Naive thymus-derived CD4-positive, alpha-beta T cell (primary cell): ENCODE data around the gene AAMP. TPM values are rescaled to one million over a fixed set of nuclear protein-coding genes. Genes with fewer than 3 reads are reported as not detected.
A peak's percentile ranks its signal among the peaks of the same experiment; 100 is the strongest.

Source experiments
- ATAC-seq: fragments of 150-1000 bp; cut with Tn5 transposase; 2 replicates; pipeline ENCODE4 v1.10.0; 2021; ENCODE audit warnings: mild to moderate bottlenecking, moderate library complexity
- CTCF ChIA-PET: fragments of 350-600 bp; sonication (Branson Sonifier 250); formaldehyde crosslinking; loops from one replicate; lab custom pipeline; 2021; ENCODE audit warnings: antibody characterized with exemption; lab: Charles Lee
- POLR2A ChIA-PET: fragments of 350-600 bp; sonication (Branson Sonifier 250); formaldehyde crosslinking; loops from one replicate; lab custom pipeline; 2021; ENCODE audit warnings: antibody characterized with exemption, inconsistent platforms; lab: Charles Lee
- DNase-seq, 9 donors: peaks; one replicate each; pipeline versions ENCODE4 v3.0.0 to v3.0.0-alpha.2; 2020 to 2022; ENCODE audit warnings: mixed read lengths in 1 of 9
- H3K27ac ChIP-seq: one replicate; pipeline ENCODE4 v1.7.0; 2013; ENCODE audit warnings: mild to moderate bottlenecking, low read depth, low read length, moderate library complexity
- H3K27me3 ChIP-seq, 2 donors: one replicate each; pipeline ENCODE4 v1.7.0; 2013; ENCODE audit warnings: low read length in 2 of 2, mild to moderate bottlenecking in 2 of 2, moderate library complexity in 2 of 2; ENCODE audit not compliant: control insufficient read depth in 2 of 2, insufficient read depth in 2 of 2
- H3K36me3 ChIP-seq, 3 experiments: 1 replicate in 2 of 3; 2 replicates in 1 of 3; pipeline ENCODE4 v1.7.0; 2013; ENCODE audit warnings: low read length in 3 of 3, mild to moderate bottlenecking in 3 of 3, moderate library complexity in 1 of 3; ENCODE audit not compliant: insufficient read depth in 3 of 3, control insufficient read depth in 2 of 3
- H3K4me1 ChIP-seq, 2 donors: one replicate each; pipeline ENCODE4 v1.7.0; 2013; ENCODE audit warnings: low read length in 2 of 2, mild to moderate bottlenecking in 2 of 2, moderate library complexity in 1 of 2; ENCODE audit not compliant: control insufficient read depth in 2 of 2, insufficient read depth in 2 of 2
- H3K4me3 ChIP-seq: 2 replicates; pipeline ENCODE4 v1.7.0; 2013; ENCODE audit warnings: mild to moderate bottlenecking, low read length
- H3K9me3 ChIP-seq, 3 experiments: 1 replicate in 2 of 3; 2 replicates in 1 of 3; pipeline ENCODE4 v1.7.0; 2013; ENCODE audit warnings: low read length in 3 of 3; ENCODE audit not compliant: control insufficient read depth in 2 of 3
- H3K27ac Mint-ChIP-seq, 9 donors: one replicate each; pipeline ENCODE4 v1.8.0; 2020 to 2022; ENCODE audit warnings: mixed read lengths in 9 of 9, mild to moderate bottlenecking in 8 of 9, moderate library complexity in 5 of 9, inconsistent platforms in 2 of 9
- H3K27me3 Mint-ChIP-seq, 5 donors: one replicate each; pipeline ENCODE4 v1.8.0; 2021 to 2022; ENCODE audit warnings: mixed read lengths in 5 of 5, mild to moderate bottlenecking in 1 of 5
- H3K36me3 Mint-ChIP-seq, 5 donors: one replicate each; pipeline ENCODE4 v1.8.0; 2020 to 2022; ENCODE audit warnings: mixed read lengths in 5 of 5, mild to moderate bottlenecking in 3 of 5, inconsistent platforms in 1 of 5
- H3K4me1 Mint-ChIP-seq, 7 donors: one replicate each; pipeline ENCODE4 v1.8.0; 2020 to 2022; ENCODE audit warnings: mixed read lengths in 7 of 7, mild to moderate bottlenecking in 3 of 7, inconsistent platforms in 1 of 7
- H3K4me3 Mint-ChIP-seq, 10 donors: one replicate each; pipeline ENCODE4 v1.8.0; 2020 to 2022; ENCODE audit warnings: mild to moderate bottlenecking in 10 of 10, mixed read lengths in 10 of 10, moderate library complexity in 6 of 10, inconsistent platforms in 2 of 10
- H3K9me3 Mint-ChIP-seq, 11 donors: one replicate each; pipeline ENCODE4 v1.8.0; 2020 to 2022; ENCODE audit warnings: mixed read lengths in 11 of 11, mild to moderate bottlenecking in 4 of 11, inconsistent platforms in 1 of 11, moderate library complexity in 1 of 11
- intact Hi-C, 2 donors: fragments of 100-400 bp; cut with micrococcal nuclease; formaldehyde crosslinking; loops; one replicate each; pipeline ENCODE4 v1.15.1; 2023
- polyA plus RNA-seq, 2 donors: library from polyadenylated mRNA; unstranded; fragments of 300-500 nt; fragmentation: Illumina TruSeq; gene quantifications; one replicate each; pipeline ENCODE4 v1.2.3, GENCODE V29; 2021
- total RNA-seq, 6 experiments: library from RNA in 5 of 6; stranded (reverse) in 5 of 6; gene quantifications; 1 replicate in 5 of 6; 2 replicates in 1 of 6; pipeline ENCODE4 v1.2.3 and lab custom pipeline; 2021 to 2026

The AAMP gene
- total and polyA plus RNA-seq, 7 experiments from 2014 or later: 54.1 to 108 (median 66.4) TPM

DNA sequence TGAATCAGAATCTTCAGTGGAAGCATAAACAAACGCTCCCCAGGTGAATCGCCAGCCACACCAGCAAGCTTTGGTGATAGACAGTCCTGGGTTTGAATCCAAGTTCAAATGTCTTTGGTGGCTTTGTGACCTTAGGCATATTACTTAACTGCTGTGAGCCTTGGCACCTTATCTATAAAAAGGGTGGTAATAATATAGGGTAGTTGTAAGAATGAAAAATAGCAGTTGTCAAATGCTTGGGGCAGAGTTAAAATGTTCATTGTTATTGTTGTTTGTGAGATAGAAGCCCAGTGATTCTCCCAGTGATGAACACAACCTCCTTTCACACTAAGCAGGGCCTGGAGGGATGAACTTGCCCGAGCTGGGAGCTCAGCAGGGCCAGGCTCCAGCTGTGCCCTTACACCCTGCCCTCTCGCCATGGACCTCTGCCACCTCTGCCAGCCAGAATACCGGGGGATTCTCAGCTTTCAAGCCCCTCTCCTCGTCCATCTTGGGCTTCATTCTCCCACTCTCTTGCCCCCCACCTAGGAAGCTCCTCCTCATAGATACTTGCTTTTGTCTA, 28.5 kb upstream of the AAMP start:
- Histone ChIP-seq H3K4me3 (no peak overlapping the region), H3K27ac (no peak overlapping the region), H3K36me3 (no peaks in the 10 kb centered on the region), H3K27me3 (no peaks in the 10 kb centered on the region), H3K9me3 (no peaks in the 10 kb centered on the region), H3K4me1 (peaks cover 0 to 6% of the 10 kb centered on the region in 2 donors)
- no peak overlapping the region for H3K27ac Mint-ChIP-seq
- H3K4me1 Mint-ChIP-seq: peaks cover 5 to 21% (median 19%) of the 10 kb centered on the region in 7 donors
- POLR2A ChIA-PET: interaction anchor here (0.8 to 1.3 kb wide), 2 partner anchors 60 to 64 kb away, joined by 3 to 4 read pairs; no protein-coding TSS in a partner anchor
- DNase-seq (no peak), ATAC-seq (no peak)
- H3K4me3 Mint-ChIP-seq: no peak overlapping the region
- H3K36me3 Mint-ChIP-seq: no peaks in the 10 kb centered on the region
- H3K27me3 Mint-ChIP-seq: peaks cover 0 to 2% (median 0%) of the 10 kb centered on the region in 5 donors
- H3K9me3 Mint-ChIP-seq: peaks cover 0 to 1% (median 0%) of the 10 kb centered on the region in 11 donors
- CTCF ChIA-PET: interaction anchor here (0.7 to 3.0 kb wide), 4 partner anchors 12 to 99 kb away, joined by 3 to 35 read pairs (median 6); partner anchors contain the start of gene CATIP
- intact Hi-C loops: no loop called here

DNA sequence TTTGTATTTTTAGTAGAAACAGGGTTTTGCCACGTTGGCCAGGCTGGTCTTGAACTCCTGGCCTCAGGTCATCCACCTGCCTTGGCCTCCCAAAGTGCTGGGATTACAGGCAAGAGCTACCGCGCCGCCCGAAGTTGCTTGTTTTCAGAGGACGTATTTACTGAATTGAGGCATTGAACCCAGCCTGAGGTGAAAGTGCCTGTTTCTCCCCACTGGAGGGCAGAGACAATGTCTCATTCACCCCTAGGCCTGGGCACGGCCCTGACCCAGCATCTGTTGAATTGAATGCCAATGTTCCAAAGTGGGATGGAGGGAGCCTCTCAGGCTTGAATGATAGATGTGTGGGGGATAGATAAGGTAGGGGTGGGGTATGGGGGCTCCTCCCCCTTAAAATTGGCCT, 26.9 kb upstream of the AAMP start:
- H3K27me3 Mint-ChIP-seq: peaks cover 0 to 2% (median 0%) of the 10 kb centered on the region in 5 donors
- peaks cover 7 to 15% of the 10 kb centered on the region in 2 donors for H3K4me1 ChIP-seq
- no peak overlapping the region for H3K27ac ChIP-seq
- H3K27me3 ChIP-seq: no peaks in the 10 kb centered on the region
- ChIA-PET CTCF (interaction anchor here (1.7 to 12.4 kb wide), 3 partner anchors 23 to 60 kb away, joined by 4 to 188 read pairs (median 67); partner anchors contain the start of genes AAMP, CATIP and PNKD), POLR2A (interaction anchor here (1.5 to 5.4 kb wide), 6 partner anchors 11 to 100 kb away, joined by 6 to 43 read pairs (median 12); partner anchors contain the start of genes AAMP and PNKD)
- no peaks in the 10 kb centered on the region for H3K9me3 ChIP-seq
- H3K4me3 ChIP-seq: no peak overlapping the region
- H3K36me3 Mint-ChIP-seq: no peaks in the 10 kb centered on the region
- DNase-seq (no peak), ATAC-seq (no peak)
- no peak overlapping the region for H3K27ac Mint-ChIP-seq
- H3K4me3 Mint-ChIP-seq: no peak overlapping the region
- peaks cover 5 to 30% (median 26%) of the 10 kb centered on the region in 7 donors for H3K4me1 Mint-ChIP-seq
- H3K9me3 Mint-ChIP-seq: no peaks in the 10 kb centered on the region
- intact Hi-C loops: no loop called here
- H3K36me3 ChIP-seq: peaks cover 0 to 4% (median 0%) of the 10 kb centered on the region in 3 experiments

DNA sequence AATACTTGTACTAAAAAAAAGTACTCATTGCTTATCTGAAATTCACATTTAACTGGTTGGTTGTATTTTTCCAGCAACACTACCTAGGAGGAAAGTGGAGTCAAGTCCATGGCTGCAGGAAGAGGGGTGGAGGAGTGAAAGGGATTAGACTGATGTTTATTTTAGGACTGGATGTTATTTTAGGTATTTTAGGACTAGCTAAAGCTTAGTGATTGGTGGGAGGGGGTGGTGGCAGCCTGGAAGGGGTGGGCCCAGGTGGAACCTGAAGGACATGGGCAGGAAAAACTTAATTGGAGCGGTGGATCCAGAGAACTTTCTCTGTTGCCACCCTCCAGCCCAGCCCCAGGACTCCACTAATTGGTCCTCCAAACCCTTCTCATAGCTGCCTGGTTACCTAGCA, 26.3 kb upstream of the AAMP start:
- Histone ChIP-seq H3K4me3 (no peak overlapping the region), H3K27me3 (no peaks in the 10 kb centered on the region), H3K9me3 (no peaks in the 10 kb centered on the region), H3K27ac (no peak overlapping the region), H3K36me3 (peaks cover 0 to 4% (median 0%) of the 10 kb centered on the region in 3 experiments), H3K4me1 (peaks cover 9 to 15% of the 10 kb centered on the region in 2 donors)
- intact Hi-C loops: no loop called here
- ATAC-seq (no peak), DNase-seq (no peak)
- H3K4me3 Mint-ChIP-seq: no peak overlapping the region
- peaks cover under 1 to 30% (median 22%) of the 10 kb centered on the region in 7 donors for H3K4me1 Mint-ChIP-seq
- ChIA-PET POLR2A (interaction anchor here (1.5 to 5.4 kb wide), 6 partner anchors 11 to 100 kb away, joined by 6 to 43 read pairs (median 12); partner anchors contain the start of genes AAMP and PNKD), CTCF (interaction anchor here (1.7 to 12.4 kb wide), 3 partner anchors 22 to 60 kb away, joined by 4 to 188 read pairs (median 67); partner anchors contain the start of genes AAMP, CATIP and PNKD)
- H3K27me3 Mint-ChIP-seq: peaks cover 0 to 2% (median 0%) of the 10 kb centered on the region in 5 donors
- no peaks in the 10 kb centered on the region for H3K36me3 Mint-ChIP-seq
- no peak overlapping the region for H3K27ac Mint-ChIP-seq
- no peaks in the 10 kb centered on the region for H3K9me3 Mint-ChIP-seq

DNA sequence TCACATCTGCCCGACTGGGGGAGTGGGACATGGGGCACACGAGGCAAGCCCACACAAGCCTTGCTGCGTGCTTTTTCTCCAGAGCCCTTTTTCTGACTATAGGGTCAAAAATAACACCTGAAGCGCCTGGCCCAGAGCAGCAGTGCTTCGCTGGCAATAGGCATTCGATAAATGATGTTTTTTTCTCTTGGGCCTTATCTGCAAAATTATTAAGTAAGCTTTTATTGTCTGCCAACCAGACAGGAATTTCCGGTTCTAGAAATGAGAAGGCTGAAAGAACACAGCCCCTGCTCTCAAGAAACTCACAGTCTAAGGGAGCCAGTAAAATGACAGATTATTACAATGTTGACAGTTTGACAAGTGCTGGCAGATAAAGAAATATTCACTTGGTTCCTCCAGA, 25.1 kb upstream of the AAMP start:
- ChIA-PET POLR2A (interaction anchor here (1.0 to 5.4 kb wide), 6 partner anchors 10 to 101 kb away, joined by 3 to 43 read pairs (median 12); partner anchors contain the start of genes AAMP and PNKD), CTCF (interaction anchor here (9.0 to 12.4 kb wide), 2 partner anchors 21 to 62 kb away, joined by 67 to 188 read pairs; partner anchors contain the start of genes AAMP, CATIP and PNKD)
- no peak overlapping the region for H3K27ac ChIP-seq
- no peaks in the 10 kb centered on the region for H3K9me3 ChIP-seq
- H3K36me3 ChIP-seq: peaks cover 0 to 4% (median 0%) of the 10 kb centered on the region in 3 experiments
- intact Hi-C loops: no loop called here
- Mint-ChIP-seq H3K9me3 (no peaks in the 10 kb centered on the region), H3K27me3 (peaks cover 0 to 2% (median 0%) of the 10 kb centered on the region in 5 donors), H3K36me3 (peaks cover 0 to 2% (median 0%) of the 10 kb centered on the region in 5 donors), H3K4me3 (no peak overlapping the region), H3K27ac (peak overlapping the region in 1 of 9 donors; percentile 25), H3K4me1 (peaks cover 11 to 40% (median 30%) of the 10 kb centered on the region in 7 donors)
- DNase-seq: no peak
- H3K4me3 ChIP-seq: no peak overlapping the region
- H3K27me3 ChIP-seq: no peaks in the 10 kb centered on the region
- peaks cover 20 to 22% of the 10 kb centered on the region in 2 donors for H3K4me1 ChIP-seq
- no peak for ATAC-seq

DNA sequence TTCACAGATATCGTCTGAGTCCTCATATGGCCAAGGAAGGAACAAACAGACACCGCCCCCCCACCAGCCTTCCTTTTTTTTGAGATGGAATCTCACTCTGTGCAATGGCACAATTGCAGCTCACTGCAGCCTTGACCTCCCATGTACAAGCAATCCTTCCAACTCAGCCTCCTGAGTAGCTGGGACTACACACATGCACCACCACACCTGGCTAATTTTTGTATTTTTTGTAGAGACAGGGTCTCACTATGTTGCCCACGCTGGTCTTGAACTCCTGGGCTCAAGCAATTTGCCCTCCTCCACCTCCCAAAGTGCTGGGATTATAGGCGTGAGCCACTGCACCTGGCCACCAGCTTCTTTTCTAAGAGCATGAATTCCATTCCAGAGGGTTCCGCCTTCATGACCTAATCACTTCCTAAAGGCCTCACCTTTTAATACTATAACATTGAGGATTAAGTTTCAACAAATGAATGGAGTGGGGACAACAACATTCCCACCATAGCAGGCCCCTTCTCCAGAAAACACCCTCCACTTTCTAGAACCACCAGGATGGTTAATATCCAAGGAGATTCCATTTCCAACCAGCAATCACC, 24.6 kb upstream of the AAMP start:
- Histone ChIP-seq H3K36me3 (peaks cover 0 to 4% (median 0%) of the 10 kb centered on the region in 3 experiments), H3K27ac (no peak overlapping the region), H3K27me3 (no peaks in the 10 kb centered on the region), H3K4me1 (peaks cover 25 to 27% of the 10 kb centered on the region in 2 donors), H3K9me3 (no peaks in the 10 kb centered on the region), H3K4me3 (no peak overlapping the region)
- Mint-ChIP-seq H3K27ac (peak overlapping the region in 5 of 9 donors; percentile 14 to 49 (median 36)), H3K4me3 (peak overlapping the region in 1 of 10 donors; percentile 32), H3K27me3 (peaks cover 0 to 2% (median 0%) of the 10 kb centered on the region in 5 donors), H3K9me3 (no peaks in the 10 kb centered on the region), H3K4me1 (peaks cover 15 to 45% (median 35%) of the 10 kb centered on the region in 7 donors), H3K36me3 (peaks cover 0 to 6% (median 0%) of the 10 kb centered on the region in 5 donors)
- POLR2A ChIA-PET: interaction anchor here (1.0 to 5.4 kb wide), 4 partner anchors 9 to 102 kb away, joined by 3 to 43 read pairs (median 14); partner anchors contain the start of genes AAMP and PNKD
- DNase-seq (no peak), ATAC-seq (no peak)
- intact Hi-C loops: loop anchor here in 1 of 2 donors (5.0 kb wide), 1 partner anchor 418 kb away; the partner anchor contains the start of gene TTLL4
- CTCF ChIA-PET: interaction anchor here (9.0 to 12.4 kb wide), 2 partner anchors 20 to 62 kb away, joined by 67 to 188 read pairs; partner anchors contain the start of genes AAMP, CATIP and PNKD
